ENCODE results near the gene OR4S1.
"Not testable (repeated sequence)": the region's sequence is repeated elsewhere in the genome, so short reads cannot be mapped to it uniquely, and the experiment has no call there.

OR4S1 gene, protein sequence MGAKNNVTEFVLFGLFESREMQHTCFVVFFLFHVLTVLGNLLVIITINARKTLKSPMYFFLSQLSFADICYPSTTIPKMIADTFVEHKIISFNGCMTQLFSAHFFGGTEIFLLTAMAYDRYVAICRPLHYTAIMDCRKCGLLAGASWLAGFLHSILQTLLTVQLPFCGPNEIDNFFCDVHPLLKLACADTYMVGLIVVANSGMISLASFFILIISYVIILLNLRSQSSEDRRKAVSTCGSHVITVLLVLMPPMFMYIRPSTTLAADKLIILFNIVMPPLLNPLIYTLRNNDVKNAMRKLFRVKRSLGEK

DNA sequence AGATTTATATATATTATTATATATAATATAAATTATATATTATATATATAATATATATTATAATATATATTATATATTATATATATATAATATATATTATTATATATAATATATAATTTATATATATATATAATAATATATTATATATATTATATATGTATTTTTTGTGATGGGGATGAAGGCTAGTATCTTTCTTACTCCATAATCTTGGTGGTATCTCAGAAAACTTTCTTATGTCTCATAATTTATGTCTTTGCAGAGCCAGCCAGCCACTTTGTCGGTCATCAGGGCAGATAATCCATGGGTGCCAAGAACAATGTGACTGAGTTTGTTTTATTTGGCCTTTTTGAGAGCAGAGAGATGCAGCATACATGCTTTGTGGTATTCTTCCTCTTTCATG is at the start of gene OR4S1:
Gene OR4S1, plus strand, starts transcription at position 301 of the 400 bp plus-strand sequence. Its CDS starts 0 bp downstream, at position 301.
- no peak for DNase-seq

DNA sequence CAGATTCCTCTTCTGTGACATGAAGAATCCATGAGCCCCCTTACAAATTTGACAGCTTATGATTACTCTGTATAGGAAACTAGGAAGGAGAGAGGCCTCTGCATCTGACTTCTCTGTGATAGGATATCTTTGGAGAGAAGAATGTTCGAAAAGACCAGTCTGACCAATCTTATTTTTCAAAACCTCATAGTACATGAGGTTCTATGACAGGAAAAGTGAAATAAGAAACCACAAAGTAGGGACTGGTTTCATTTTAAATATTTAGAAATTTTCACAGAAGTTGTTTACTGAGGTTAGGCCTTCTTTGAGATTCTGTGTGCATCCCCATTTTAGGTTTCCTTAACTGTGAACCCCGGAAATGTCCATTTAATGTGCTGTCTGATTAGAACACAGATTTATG is 44.4 kb upstream of the OR4S1 start:
- DNase-seq, result no peak

DNA sequence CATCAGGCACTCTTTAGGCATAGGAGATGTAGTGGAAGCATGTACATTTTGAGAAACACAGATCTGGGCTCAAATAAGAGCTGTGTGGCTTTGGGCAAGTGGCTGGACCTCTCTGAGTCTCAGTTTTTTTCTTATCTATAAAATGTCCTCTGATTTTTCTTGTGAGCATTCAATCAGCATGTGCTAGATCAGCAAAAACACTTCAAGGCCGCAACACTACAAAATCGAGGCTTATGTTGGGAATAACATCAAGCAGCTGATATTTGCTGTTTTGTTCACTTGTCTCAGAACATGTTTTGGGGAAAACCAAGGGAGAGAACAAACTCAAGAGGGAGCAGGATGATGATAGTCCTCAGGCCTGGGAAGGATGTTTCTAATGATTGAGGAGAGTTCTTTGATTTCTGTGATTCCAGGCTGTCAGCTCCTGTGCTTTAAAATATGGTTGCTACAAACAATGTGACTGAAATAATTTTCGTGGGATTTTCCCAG is 42.6 kb upstream of the OR4S1 start, which contains the start of gene OR4X1:
Gene OR4X1, plus strand, starts transcription at position 439 of the 489 bp plus-strand sequence. Its CDS starts 0 bp downstream, at position 439.
- DNase-seq, result no peak

DNA sequence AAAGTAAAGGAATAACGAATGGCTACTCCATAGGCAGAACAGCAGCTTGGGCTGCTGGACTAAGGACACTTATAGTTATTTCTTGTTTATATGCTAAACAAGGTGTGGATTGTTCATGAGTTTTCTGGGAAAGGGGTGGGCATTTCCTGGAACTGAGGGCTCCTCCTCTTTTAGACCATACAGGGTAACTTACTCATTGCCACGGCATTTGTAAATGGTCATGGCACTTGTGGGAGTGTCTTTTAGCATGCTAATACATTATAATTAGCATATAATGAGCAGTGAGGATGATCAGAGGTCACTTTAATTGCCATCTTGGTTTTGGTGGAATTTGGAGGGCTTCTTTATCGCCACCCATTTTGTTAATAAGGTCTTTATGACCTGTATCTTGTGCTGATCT is 35.4 kb upstream of the OR4S1 start:
- no peak for DNase-seq

DNA sequence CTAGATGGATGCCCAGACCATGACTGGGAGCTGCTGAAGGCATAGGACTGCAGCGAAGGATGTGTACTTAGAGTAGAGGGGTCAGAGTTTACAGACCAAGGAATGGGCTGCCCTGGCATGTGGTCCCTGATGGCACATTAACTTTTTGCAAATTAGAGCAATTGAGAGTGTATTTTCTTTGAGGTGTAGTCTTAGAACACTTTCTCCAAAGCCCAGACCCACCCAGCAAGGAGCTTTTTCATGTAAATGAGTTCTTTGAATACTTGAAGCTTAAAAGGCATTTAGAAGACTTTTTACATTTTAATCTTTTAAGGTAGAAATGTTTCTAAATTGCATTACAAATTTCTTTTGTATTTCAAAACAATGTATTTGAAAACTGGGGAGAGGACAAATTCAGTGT is 33.4 kb upstream of the OR4S1 start:
- no peak for DNase-seq

DNA sequence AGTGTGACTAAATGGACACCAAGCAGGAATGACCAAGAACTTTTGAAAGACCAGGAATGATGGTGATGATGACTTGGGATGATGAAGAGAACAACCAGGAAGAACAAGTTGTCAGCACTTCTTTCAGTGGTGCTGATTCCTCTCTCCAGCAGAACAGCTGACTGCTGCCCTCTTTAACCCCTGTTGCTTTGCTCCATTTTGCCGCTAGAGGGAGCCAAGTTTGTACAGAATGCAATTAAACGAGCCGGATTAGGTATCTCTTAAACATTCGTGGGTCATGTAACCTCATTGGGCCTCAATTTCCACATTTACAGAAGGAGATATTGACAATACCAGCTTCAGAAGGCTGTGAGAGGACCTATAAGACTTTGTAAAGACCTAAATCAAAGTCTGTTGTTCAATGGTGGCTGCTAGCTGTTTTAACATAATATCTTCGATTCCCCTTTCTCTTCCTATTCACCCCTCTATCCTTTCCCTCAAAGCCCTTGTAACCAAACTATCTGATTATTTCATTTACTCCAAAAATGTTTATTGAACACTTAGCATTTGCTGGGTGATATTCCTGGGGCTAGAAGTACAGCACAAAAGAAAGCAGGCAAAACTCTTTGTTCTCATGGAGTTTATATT is 1.9 kb downstream of the OR4S1 start:
- DNase-seq, result no peak

DNA sequence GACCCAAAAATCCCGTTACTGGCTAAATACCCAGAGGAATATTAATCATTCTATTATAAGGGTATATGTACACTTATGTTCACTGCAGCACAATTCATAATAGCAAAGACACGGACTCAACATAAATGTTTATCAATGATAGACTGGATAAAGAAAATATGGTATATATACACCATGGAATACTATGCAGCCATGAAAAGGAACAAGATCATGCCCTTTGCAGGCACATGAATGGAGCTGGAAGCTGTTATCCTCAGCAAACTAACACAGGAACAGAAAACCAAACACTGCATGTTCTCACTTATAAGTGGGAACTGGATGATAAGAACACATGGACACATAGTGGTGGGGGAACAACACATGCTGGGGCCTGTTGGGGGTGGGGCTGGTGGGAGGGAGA is 7.6 kb downstream of the OR4S1 start:
- not testable (repeated sequence) for DNase-seq

DNA sequence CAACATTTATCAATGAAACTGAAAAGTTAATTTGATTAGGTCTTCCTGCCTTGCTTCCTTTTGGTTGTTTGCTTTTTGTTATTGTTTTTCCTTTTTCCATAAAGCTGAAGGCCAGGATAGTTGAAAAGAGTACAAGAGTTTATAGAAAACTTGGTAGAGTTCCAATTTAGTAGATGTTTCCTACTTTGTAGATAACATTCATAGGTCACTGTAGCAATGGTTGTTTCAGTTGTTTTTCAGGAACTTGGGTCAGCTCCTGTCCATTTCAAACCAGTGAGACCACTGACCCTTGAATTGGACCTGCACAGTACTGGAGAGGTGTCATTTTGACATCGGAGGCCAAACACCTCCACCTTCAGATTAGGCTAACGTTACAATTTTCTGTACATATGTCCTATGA is 13.8 kb downstream of the OR4S1 start:
- not testable (repeated sequence) for DNase-seq

DNA sequence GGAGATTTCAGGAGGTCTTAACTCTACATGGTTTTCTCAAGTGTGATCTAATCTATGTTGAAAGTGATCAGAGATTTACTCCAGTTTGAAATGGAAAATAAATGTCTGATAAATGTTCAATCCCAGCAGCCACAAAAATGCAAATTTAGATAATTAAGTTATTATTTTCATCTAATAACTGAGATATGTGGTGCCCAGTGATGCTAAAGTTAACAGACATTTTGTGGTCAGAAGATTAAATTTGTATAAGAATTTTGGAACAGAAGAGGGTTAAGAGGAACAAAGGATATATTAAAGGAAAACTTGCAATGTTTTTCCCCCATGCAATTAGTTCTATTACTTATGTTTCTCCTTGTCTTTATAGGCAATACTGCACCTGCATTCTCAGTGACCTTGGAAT is 18.6 kb downstream of the OR4S1 start, which contains the start of gene OR4C3:
Gene OR4C3, plus strand, starts transcription at position 301 of the 400 bp plus-strand sequence. CDS start 102 bp downstream, outside the sequence.
- not testable (repeated sequence) for DNase-seq

DNA sequence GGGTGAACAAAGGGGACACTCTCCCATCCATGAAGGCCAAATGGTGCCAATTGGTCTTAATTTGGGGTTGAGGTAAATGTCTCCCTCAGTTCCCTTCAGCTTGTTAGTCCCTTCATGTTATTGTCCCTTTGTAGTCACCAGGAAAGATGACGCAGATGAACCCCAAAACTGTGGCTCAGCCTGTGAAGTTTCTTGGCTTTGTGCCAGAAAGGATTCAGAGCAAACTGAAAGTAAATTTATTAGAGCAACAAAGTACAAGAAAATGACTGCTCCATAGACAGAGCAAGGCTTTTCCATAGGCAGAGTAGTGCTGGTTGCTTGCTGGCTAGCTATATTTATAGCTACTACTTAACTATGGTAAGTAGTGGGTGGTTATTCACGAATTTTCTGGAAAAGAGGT is 35.4 kb downstream of the OR4S1 start:
- no peak for DNase-seq

DNA sequence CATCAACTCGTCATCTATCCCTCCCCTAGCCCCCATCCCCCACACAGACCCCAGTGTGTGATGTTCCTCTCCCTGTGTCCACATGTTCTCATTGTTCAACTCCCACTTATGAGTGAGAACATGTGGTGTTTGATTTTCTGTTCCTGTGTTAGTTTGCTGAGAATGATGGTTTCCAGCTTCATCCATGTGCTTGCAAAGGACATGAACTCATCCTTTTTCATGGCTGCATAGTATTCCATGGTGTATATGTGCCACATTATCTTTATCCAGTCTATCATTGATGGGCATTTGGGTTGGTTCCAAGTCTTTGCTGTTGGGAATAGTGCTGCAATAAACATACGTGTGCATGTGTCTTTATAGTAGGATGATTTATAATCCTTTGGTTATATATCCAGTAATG is 36.5 kb downstream of the OR4S1 start:
- not testable (repeated sequence) for DNase-seq

DNA sequence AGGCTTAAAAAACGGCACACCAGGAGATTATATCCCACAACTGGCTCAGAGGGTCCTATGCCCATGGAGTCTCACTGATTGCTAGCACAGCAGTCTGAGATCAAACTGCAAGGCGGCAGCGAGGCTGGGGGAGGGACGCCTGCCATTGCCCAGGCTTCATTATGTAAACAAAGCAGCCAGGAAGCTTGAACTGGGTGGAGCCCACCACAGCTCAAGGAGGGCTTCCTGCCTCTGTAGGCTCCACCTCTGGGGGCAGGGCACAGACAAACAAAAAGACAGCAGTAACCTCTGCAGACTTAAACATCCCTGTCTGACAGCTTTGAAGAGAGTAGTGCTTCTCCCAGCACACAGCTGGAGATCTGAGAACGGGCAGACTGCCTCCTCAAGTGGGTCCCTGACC is 40.3 kb downstream of the OR4S1 start:
- DNase-seq, result not testable (repeated sequence)

DNA sequence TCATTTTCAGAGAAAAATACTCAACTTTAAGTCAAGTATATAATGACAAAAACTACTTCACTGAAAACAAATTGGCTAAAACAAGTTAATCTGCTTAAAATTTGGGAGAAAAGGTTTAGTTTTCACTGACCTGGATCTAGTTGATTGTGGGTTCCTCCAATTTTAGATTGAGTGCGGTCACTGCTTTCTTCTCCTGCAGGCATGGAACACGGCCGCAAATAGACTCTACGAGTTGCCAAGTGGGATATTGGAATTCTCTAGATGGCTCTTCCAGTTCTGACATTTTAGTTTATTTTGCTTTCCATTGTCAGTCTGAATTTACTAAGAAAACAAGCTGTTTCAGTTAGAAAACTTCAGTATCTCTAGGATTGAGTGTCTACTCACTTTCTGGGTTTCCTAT is 48.0 kb downstream of the OR4S1 start:
- no peak for DNase-seq

DNA sequence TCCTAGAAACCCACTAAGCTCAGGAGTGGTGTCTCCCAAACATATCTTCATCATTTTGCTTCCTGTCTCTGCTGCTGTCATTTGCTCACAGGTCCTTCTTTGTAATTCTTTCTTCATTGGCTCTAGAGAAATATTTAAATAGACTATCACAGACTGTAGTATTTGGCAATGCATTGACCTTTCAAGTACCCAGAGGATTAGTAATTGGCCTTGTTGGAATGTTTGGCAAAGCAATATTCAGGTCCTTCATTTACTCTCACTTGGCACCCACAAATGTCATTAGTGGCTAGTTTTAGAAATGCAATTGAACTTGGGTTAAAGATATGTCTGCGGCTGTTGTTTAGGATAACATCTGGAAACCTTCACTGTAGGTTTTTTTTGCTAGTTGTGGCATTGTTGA is 48.7 kb downstream of the OR4S1 start:
- no peak for DNase-seq
